GM12878 (cell line): Measurements from ENCODE around the gene LMBR1. TPM values are rescaled to one million over a fixed set of nuclear protein-coding genes. Genes with fewer than 3 reads are reported as not detected.

Experiments
- ATAC-seq: fragments of 200-7000 bp; cut with Tn5 transposase; 3 replicates; pipeline ENCODE4 v1.9.1; 2020; ENCODE audit warnings: mild to moderate bottlenecking, moderate library complexity
- BruUV-seq: library from RNA; stranded (reverse); fragments of 400-500 nt; replicated peaks from 2 replicates; lab custom pipeline; 2021; lab: Mats Ljungman, UMichigan
- CTCF ChIA-PET: fragments of 300-600 bp; sonication (Branson Sonifier 250); formaldehyde crosslinking; extraction: SDS; loops from one replicate; lab custom pipeline; 2021; ENCODE audit warnings: inconsistent platforms; lab: Yijun Ruan, JAX
- POLR2A ChIA-PET: fragments of 350-600 bp; formaldehyde crosslinking; extraction: SDS; loops from one replicate; lab custom pipeline; 2021; ENCODE audit warnings: inconsistent platforms; lab: Charles Lee
- RAD21 ChIA-PET: fragments of 300-600 bp; sonication (Branson Sonifier 250); formaldehyde crosslinking; loops from one replicate; lab custom pipeline; 2023; ENCODE audit warnings: antibody characterized with exemption; ENCODE audit not compliant: unreplicated experiment; lab: Charles Lee
- SMC1A ChIA-PET: fragments of 300-600 bp; sonication (Branson Sonifier 250); formaldehyde crosslinking; loops from one replicate; lab custom pipeline; 2023; ENCODE audit not compliant: unreplicated experiment, uncharacterized antibody; lab: Charles Lee
- DNase-seq: peaks from one replicate; pipeline ENCODE4 v3.0.0-alpha.2; 2011; ENCODE audit warnings: low read depth, low spot score
- FAIRE-seq: peaks from 3 replicates; lab custom pipeline; 2011; peaks lifted over from hg19 to GRCh38; lab: Jason Lieb, UNC
- H2AFZ ChIP-seq: 2 replicates; pipeline ENCODE4 v1.6.0; 2011; ENCODE audit warnings: low read depth, low read length, control low read depth; ENCODE audit not compliant: control insufficient read depth
- H3K27ac ChIP-seq: 2 replicates; pipeline ENCODE4 v1.5.1; 2011; ENCODE audit warnings: control low read depth; ENCODE audit not compliant: control insufficient read depth, insufficient read depth
- H3K27me3 ChIP-seq, 2 experiments: replicated peaks in 1 of 2; 2 replicates each; pipeline versions ENCODE4 v1.6.0 to v1.6.1; 2011; ENCODE audit warnings: low read length in 1 of 2; ENCODE audit not compliant: control insufficient read depth in 2 of 2, insufficient read depth in 2 of 2
- H3K36me3 ChIP-seq, 2 experiments: 2 replicates each; pipeline ENCODE4 v1.5.1; 2011; ENCODE audit warnings: low read length in 1 of 2; ENCODE audit not compliant: control insufficient read depth in 2 of 2, insufficient read depth in 2 of 2
- H3K4me1 ChIP-seq: 2 replicates; pipeline ENCODE4 v1.6.1; 2011; ENCODE audit warnings: mild to moderate bottlenecking, low read length, moderate library complexity, mixed read lengths; ENCODE audit not compliant: control insufficient read depth, insufficient read depth
- H3K4me2 ChIP-seq: 2 replicates; pipeline ENCODE4 v1.6.0; 2011; ENCODE audit warnings: control low read depth; ENCODE audit not compliant: control insufficient read depth, insufficient read depth
- H3K4me3 ChIP-seq: fragments of 200-600 bp; sonication (generic); 2 replicates; pipeline ENCODE4 v1.5.1; 2016
- H3K79me2 ChIP-seq: 2 replicates; pipeline ENCODE4 v1.6.0; 2011; ENCODE audit warnings: low read length; ENCODE audit not compliant: control insufficient read depth, insufficient read depth
- H3K9ac ChIP-seq: 2 replicates; pipeline ENCODE4 v1.8.0; 2011; ENCODE audit warnings: low read length, control low read depth, mixed read lengths; ENCODE audit not compliant: control insufficient read depth, insufficient read depth
- H3K9me3 ChIP-seq: replicated peaks from 3 replicates; pipeline ENCODE4 v1.5.1; 2011; ENCODE audit warnings: mild to moderate bottlenecking, low read length; ENCODE audit not compliant: control insufficient read depth, insufficient read depth
- H4K20me1 ChIP-seq: 2 replicates; pipeline ENCODE4 v1.6.0; 2011; ENCODE audit not compliant: control insufficient read depth, insufficient read depth
- BACH1 ChIP-seq: fragments of 450-650 bp; IDR thresholded peaks from 2 replicates; pipeline ENCODE4 v1.6.1; 2017; ENCODE audit warnings: mild to moderate bottlenecking, borderline replicate concordance
- BHLHE40 ChIP-seq, 2 experiments: fragments of 450-650 bp in 1 of 2; IDR thresholded peaks; 2 replicates each; pipeline ENCODE4 v1.6.1; 2011 to 2017; ENCODE audit warnings: low read depth in 2 of 2, borderline replicate concordance in 1 of 2, improper control_type of control experiment in 1 of 2, low read length in 1 of 2, mild to moderate bottlenecking in 1 of 2
- CEBPB ChIP-seq, 2 experiments: fragments of 150-350 bp in 1 of 2; IDR thresholded peaks; 2 replicates each; pipeline ENCODE4 v1.6.1; 2012 to 2014; ENCODE audit warnings: low read depth in 2 of 2, low read length in 2 of 2, borderline replicate concordance in 1 of 2, inconsistent platforms in 1 of 2
- CEBPZ ChIP-seq: fragments of 150-350 bp; IDR thresholded peaks from 2 replicates; pipeline ENCODE4 v1.6.1; 2016; ENCODE audit warnings: low read depth, low read length
- CTCF ChIP-seq, 3 experiments: IDR thresholded peaks in 2 of 3; conservative IDR thresholded peaks in 1 of 3; 2 replicates each; pipeline ENCODE4 v1.5.1; 2011; ENCODE audit warnings: low read depth in 3 of 3, low read length in 3 of 3, mild to moderate bottlenecking in 3 of 3, control low read depth in 2 of 3, moderate library complexity in 2 of 3, inconsistent platforms in 1 of 3, mixed read lengths in 1 of 3; ENCODE audit not compliant: control insufficient read depth in 2 of 3, insufficient read depth in 1 of 3; ENCODE audit errors: extremely low read depth in 1 of 3
- FOXK2 ChIP-seq: fragments of 450-650 bp; IDR thresholded peaks from 2 replicates; pipeline ENCODE4 v1.6.1; 2017; ENCODE audit warnings: mild to moderate bottlenecking, moderate library complexity
- MTA2 ChIP-seq: fragments of 450-650 bp; IDR thresholded peaks from 2 replicates; pipeline ENCODE4 v1.6.1; 2016; ENCODE audit warnings: low read depth, mild to moderate bottlenecking, moderate library complexity
- MTA3 ChIP-seq: IDR thresholded peaks from 2 replicates; pipeline ENCODE4 v1.6.1; 2012; ENCODE audit warnings: low read length, inconsistent platforms, borderline replicate concordance
- NR2C1 ChIP-seq: fragments of 450-650 bp; IDR thresholded peaks from 2 replicates; pipeline ENCODE4 v1.6.1; 2017; ENCODE audit warnings: antibody characterized with exemption, mild to moderate bottlenecking, moderate library complexity
- NR2C2 ChIP-seq: IDR thresholded peaks from 2 replicates; pipeline ENCODE4 v1.6.1; 2011; ENCODE audit warnings: borderline replicate concordance, low read depth; ENCODE audit not compliant: control insufficient read depth, insufficient read length
- RELA ChIP-seq: fragments of 450-650 bp; IDR thresholded peaks from 2 replicates; pipeline ENCODE4 v1.8.0; 2014; ENCODE audit warnings: borderline replicate concordance; ENCODE audit not compliant: partially characterized antibody
- SIN3A ChIP-seq: IDR thresholded peaks from 2 replicates; pipeline ENCODE4 v1.6.1; 2012; ENCODE audit warnings: low read depth, low read length, improper control_type of control experiment
- SP1 ChIP-seq: IDR thresholded peaks from one replicate; pipeline ENCODE4 v1.6.1; 2011; ENCODE audit warnings: low read depth, low read length
- SREBF1 ChIP-seq: IDR thresholded peaks from 2 replicates; pipeline ENCODE4 v1.6.1; 2012; ENCODE audit warnings: mild to moderate bottlenecking, low read length
- SUPT20H ChIP-seq: IDR thresholded peaks from 2 replicates; pipeline ENCODE4 v1.6.1; 2011; ENCODE audit warnings: low read depth, mild to moderate bottlenecking, low read length, moderate library complexity, borderline replicate concordance; ENCODE audit not compliant: control insufficient read depth
- TARDBP ChIP-seq: IDR thresholded peaks from 2 replicates; pipeline ENCODE4 v1.6.1; 2016; ENCODE audit warnings: borderline replicate concordance
- YY1 ChIP-seq: IDR thresholded peaks from 2 replicates; pipeline ENCODE4 v1.6.1; 2011; ENCODE audit warnings: low read depth, mild to moderate bottlenecking, low read length
- ZNF217 ChIP-seq: fragments of 450-650 bp; IDR thresholded peaks from 2 replicates; pipeline ENCODE4 v1.6.1; 2017; ENCODE audit warnings: antibody characterized with exemption, mild to moderate bottlenecking
- ZSCAN29 ChIP-seq: fragments of 450-650 bp; IDR thresholded peaks from 2 replicates; pipeline ENCODE4 v1.6.1; 2017; ENCODE audit warnings: mild to moderate bottlenecking, moderate library complexity
- WGBS: methylation state at CpG from one replicate; pipeline ENCODE4 v1.1.6; 2016; ENCODE audit warnings: low lambda C conversion rate; ENCODE audit not compliant: insufficient replicate concordance, insufficient coverage; ENCODE audit errors: missing lambda C conversion rate; 5-methylcytosine and 5-hydroxymethylcytosine counted together
- in situ Hi-C: fragments of 300-500 bp; cut with MboI; formaldehyde crosslinking; loops from 9 replicates; pipeline ENCODE4 v1.14.3; 2018; ENCODE audit warnings: mixed read lengths
- intact Hi-C: fragments of 100-400 bp; cut with micrococcal nuclease; formaldehyde crosslinking; loops from one replicate; pipeline ENCODE4 v1.14.2; 2022; ENCODE audit not compliant: unreplicated experiment
- polyA plus RNA-seq, 11 experiments: library from polyadenylated mRNA; depleted of rRNA in 4 of 11; unstranded in 6 of 11; stranded (reverse) in 5 of 11; fragments of >200 nt; fragmentation: Nextera tagmentation in 4 of 11; fragmentation: Illumina TruSeq in 1 of 11; extraction: Ambion mirVana in 4 of 11; extraction: Trizol in 1 of 11; gene quantifications; 1 replicate in 1 of 11; 2 replicates in 10 of 11; pipeline versions ENCODE4 v1.2.1 to v1.2.3, GENCODE V29; 2011 to 2016; ENCODE audit warnings: inconsistent platforms in 2 of 11, missing spikeins in 2 of 11, low read depth in 1 of 11
- total RNA-seq, 4 experiments: library from RNA; depleted of rRNA in 3 of 4; stranded (reverse); fragments of >200 nt in 3 of 4; fragmentation: Illumina TruSeq in 1 of 4; extraction: Trizol in 1 of 4; gene quantifications; 2 replicates each; pipeline versions ENCODE4 v1.2.1 to v1.2.3, GENCODE V29; 2013 to 2021

Gene LMBR1
- total and polyA plus RNA-seq, 10 of the 15 experiments (the other 5 are each of a cell fraction or from before 2014, with no cell fraction given): 4.0 to 63.5 (median 28.8) TPM

- TF ChIP-seq CEBPZ (no peak), RELA (no peak), SIN3A (no peak), NR2C1 (no peak), ZSCAN29 (no peak), SP1 (no peak), TARDBP (no peak), MTA3 (no peak), YY1 (no peak)
Observed at GRCh38 chr7:156659961-156660360, 233.0 kb downstream of the LMBR1 start (continued).

- WGBS: 96% methylated on average over 6 of the region's 6 CpGs
- FAIRE-seq (no peak), ATAC-seq (no peak)
- H2AFZ ChIP-seq: no peak overlapping the region
- no peaks in the 10 kb centered on the region for H4K20me1 ChIP-seq
- in situ Hi-C loops: no loop called here
- ChIA-PET CTCF (no interaction called here), RAD21 (no interaction called here), POLR2A (no interaction called here)
- H3K4me2 ChIP-seq: no peak overlapping the region
- H3K79me2 ChIP-seq: no peaks in the 10 kb centered on the region
- H3K36me3 ChIP-seq: no peaks in the 10 kb centered on the region
- TF ChIP-seq SUPT20H (no peak), BACH1 (no peak), SREBF1 (no peak), MTA2 (no peak), FOXK2 (no peak), BHLHE40 (IDR thresholded peaks at IDR 0.05; ENCODE audit: borderline replicate concordance in 1 of 2, low read depth in 2 of 2, low read length in 1 of 2) (no peak), NR2C2 (no peak), CEBPB (IDR thresholded peaks at IDR 0.05; ENCODE audit: borderline replicate concordance in 1 of 2, low read depth in 2 of 2, low read length in 2 of 2) (no peak), ZNF217 (no peak), CTCF (IDR thresholded peaks at IDR 0.05 in 2 of 3, conservative IDR thresholded peaks at IDR 0.05 in 1 of 3; ENCODE audit: control insufficient read depth in 2 of 3, extremely low read depth in 1 of 3, insufficient read depth in 1 of 3, low read depth in 3 of 3, low read length in 3 of 3) (no peak)
- TF ChIP-seq, all 136 proteins: peak for 0
- SMC1A ChIA-PET: interaction anchor here (0.9 kb wide), 1 partner anchor 25 kb away, joined by 3 read pairs; no protein-coding TSS in a partner anchor
- peaks cover 22% of the 10 kb centered on the region for H3K4me1 ChIP-seq
- no peaks in the 10 kb centered on the region for H3K9me3 ChIP-seq
- intact Hi-C loops: no loop called here
- no peak for DNase-seq
- no TSS peak for BruUV-seq
- no peak overlapping the region for H3K9ac ChIP-seq
- no peak overlapping the region for H3K27ac ChIP-seq
- H3K4me3 ChIP-seq: no peak overlapping the region
- no peaks in the 10 kb centered on the region for H3K27me3 ChIP-seq
Observed at GRCh38 chr7:156659203-156659602, 233.8 kb downstream of the LMBR1 start.
